Measurements from ENCODE around the gene MSMB. TPM values are rescaled to one million over a fixed set of nuclear protein-coding genes. Genes with fewer than 3 reads are reported as not detected.
A peak's percentile ranks its signal among the peaks of the same experiment; 100 is the strongest.

MSMB gene
- total and polyA plus RNA-seq, 2 experiments from 2014 or later = not detected

- in situ Hi-C loops (cut with MboI) = no loop called here
- Histone ChIP-seq H4K20me1 (ENCODE audit: insufficient read depth) (peaks cover 11% of the 10 kb centered on the region), H3K9me2 (ENCODE audit: insufficient read depth) (no peaks in the 10 kb centered on the region), H3K79me2 (ENCODE audit: insufficient read depth) (peaks cover 51% of the 10 kb centered on the region), H3K27ac (peak within 1 kb of the TSS; percentile 87), H3K4me1 (ENCODE audit: insufficient read depth) (peaks cover 38% of the 10 kb centered on the region), H3K36me3 (ENCODE audit: low read depth) (no peaks in the 10 kb centered on the region), H2AFZ (peak within 1 kb of the TSS; percentile 100), H3K4me2 (ENCODE audit: unreplicated experiment) (peak within 1 kb of the TSS; percentile 78), H3K4me3 (peak within 1 kb of the TSS; percentile 97), H3F3A (ENCODE audit: insufficient read depth) (peaks cover 17% of the 10 kb centered on the region), H3K9ac (peak within 1 kb of the TSS; percentile 98), H3K27me3 (replicated peaks; ENCODE audit: insufficient read depth) (no peaks in the 10 kb centered on the region), H3K9me3 (ENCODE audit: low read depth) (no peaks in the 10 kb centered on the region)
- no peak for TF ChIP-seq EZH2 (IDR thresholded peaks at IDR 0.05; ENCODE audit: insufficient read depth, poor library complexity, severe bottlenecking)
- TF ChIP-seq EZH2phosphoT487 (IDR thresholded peaks at IDR 0.05; ENCODE audit: insufficient read depth, low read depth) = no peak
- 2 to 3% methylated on average over 38 to 46 of the region's 59 CpGs for WGBS, 2 experiments (ENCODE audit: low coverage in 1 of 2, low lambda C conversion rate in 2 of 2, missing lambda C conversion rate in 2 of 2)
- peak; percentile 99 for DNase-seq
Observed at GRCh38 chr10:46030091-46030937, 15.8 kb downstream of the MSMB start, which contains the start of gene NCOA4. TSS of gene NCOA4 (minus strand) at chr10:46030623. CDS start at chr10:46016680, 13,943 bp downstream.

GRCh38 chr10:46029461-46030030, 16.5 kb downstream of the MSMB start:
- H3K4me1 ChIP-seq (ENCODE audit: insufficient read depth) = peaks cover 46% of the 10 kb centered on the region
- peak overlapping the region; percentile 78 for H3K4me2 ChIP-seq (ENCODE audit: unreplicated experiment)
- H3K9me3 ChIP-seq (ENCODE audit: low read depth) = no peaks in the 10 kb centered on the region
- H2AFZ ChIP-seq = peak overlapping the region; percentile 100
- peaks cover 58% of the 10 kb centered on the region for H3K79me2 ChIP-seq (ENCODE audit: insufficient read depth)
- in situ Hi-C loops (cut with MboI) = no loop called here
- peaks cover 11% of the 10 kb centered on the region for H4K20me1 ChIP-seq (ENCODE audit: insufficient read depth)
- TF ChIP-seq EZH2phosphoT487 (IDR thresholded peaks at IDR 0.05; ENCODE audit: insufficient read depth, low read depth) = no peak
- TF ChIP-seq EZH2 (IDR thresholded peaks at IDR 0.05; ENCODE audit: insufficient read depth, poor library complexity, severe bottlenecking) = no peak
- no peaks in the 10 kb centered on the region for H3K9me2 ChIP-seq (ENCODE audit: insufficient read depth)
- peak overlapping the region; percentile 87 for H3K27ac ChIP-seq
- DNase-seq = peak; percentile 44
- H3F3A ChIP-seq (ENCODE audit: insufficient read depth) = peaks cover 25% of the 10 kb centered on the region
- WGBS, 2 experiments (ENCODE audit: low coverage in 1 of 2, low lambda C conversion rate in 2 of 2, missing lambda C conversion rate in 2 of 2) = 1% methylated on average over 6 of the region's 6 CpGs
- H3K27me3 ChIP-seq (replicated peaks; ENCODE audit: insufficient read depth) = no peaks in the 10 kb centered on the region
- H3K9ac ChIP-seq = peak overlapping the region; percentile 98
- no peaks in the 10 kb centered on the region for H3K36me3 ChIP-seq (ENCODE audit: low read depth)
- H3K4me3 ChIP-seq = peak overlapping the region; percentile 97

- Histone ChIP-seq H3K79me2 (ENCODE audit: insufficient read depth) (peaks cover 66% of the 10 kb centered on the region), H3K4me1 (ENCODE audit: insufficient read depth) (peaks cover 52% of the 10 kb centered on the region), H3F3A (ENCODE audit: insufficient read depth) (peaks cover 32% of the 10 kb centered on the region), H3K9me2 (ENCODE audit: insufficient read depth) (no peaks in the 10 kb centered on the region), H3K4me3 (peak overlapping the region; percentile 97), H3K9me3 (ENCODE audit: low read depth) (no peaks in the 10 kb centered on the region), H3K27ac (peak overlapping the region; percentile 87), H3K27me3 (replicated peaks; ENCODE audit: insufficient read depth) (no peaks in the 10 kb centered on the region), H3K9ac (peak overlapping the region; percentile 98), H3K36me3 (ENCODE audit: low read depth) (no peaks in the 10 kb centered on the region), H2AFZ (no peak overlapping the region), H4K20me1 (ENCODE audit: insufficient read depth) (peaks cover 11% of the 10 kb centered on the region), H3K4me2 (ENCODE audit: unreplicated experiment) (peak overlapping the region; percentile 78)
- in situ Hi-C loops (cut with MboI) = no loop called here
- DNase-seq = peak; percentile 85
- 31 to 34% methylated on average over 6 of the region's 6 CpGs for WGBS, 2 experiments (ENCODE audit: low coverage in 1 of 2, low lambda C conversion rate in 2 of 2, missing lambda C conversion rate in 2 of 2)
- TF ChIP-seq EZH2phosphoT487 (IDR thresholded peaks at IDR 0.05; ENCODE audit: insufficient read depth, low read depth) (no peak), EZH2 (IDR thresholded peaks at IDR 0.05; ENCODE audit: insufficient read depth, poor library complexity, severe bottlenecking) (no peak)
Observed at GRCh38 chr10:46028584-46029460, 17.2 kb downstream of the MSMB start.

GRCh38 chr10:46026106-46026505, 20.0 kb downstream of the MSMB start:
- H3K27ac ChIP-seq = peak overlapping the region; percentile 8; the same call in 1 of the 2 replicates
- H3K9ac ChIP-seq = peak overlapping the region; percentile 85; the same call in 1 of the 2 replicates
- H4K20me1 ChIP-seq (ENCODE audit: insufficient read depth) = peaks cover 11% of the 10 kb centered on the region
- H3K4me1 ChIP-seq (ENCODE audit: insufficient read depth) = peaks cover 69% of the 10 kb centered on the region
- peaks cover 87% of the 10 kb centered on the region for H3K79me2 ChIP-seq (ENCODE audit: insufficient read depth)
- no peaks in the 10 kb centered on the region for H3K9me2 ChIP-seq (ENCODE audit: insufficient read depth)
- peaks cover 51% of the 10 kb centered on the region for H3F3A ChIP-seq (ENCODE audit: insufficient read depth)
- DNase-seq = peak; percentile 35
- no peak overlapping the region for H2AFZ ChIP-seq
- no peaks in the 10 kb centered on the region for H3K9me3 ChIP-seq (ENCODE audit: low read depth)
- H3K27me3 ChIP-seq (replicated peaks; ENCODE audit: insufficient read depth) = no peaks in the 10 kb centered on the region
- in situ Hi-C loops (cut with MboI) = no loop called here
- no peak overlapping the region for H3K4me3 ChIP-seq
- TF ChIP-seq EZH2 (IDR thresholded peaks at IDR 0.05; ENCODE audit: insufficient read depth, poor library complexity, severe bottlenecking) = no peak
- TF ChIP-seq EZH2phosphoT487 (IDR thresholded peaks at IDR 0.05; ENCODE audit: insufficient read depth, low read depth) = no peak
- H3K4me2 ChIP-seq (ENCODE audit: unreplicated experiment) = no peak overlapping the region
- H3K36me3 ChIP-seq (ENCODE audit: low read depth) = no peaks in the 10 kb centered on the region

All from GM23248 (cell line).